HCT116 (cell line): ENCODE measurements around the gene VPS33B. TPM values are rescaled to one million over a fixed set of nuclear protein-coding genes. Genes with fewer than 3 reads are reported as not detected.

ENCODE experiments used
- ATAC-seq: fragments of 200-7000 bp; cut with Tn5 transposase; 2 replicates; pipeline ENCODE4 v1.9.1; 2020; ENCODE audit warnings: mild to moderate bottlenecking, moderate library complexity
- BruUV-seq: library from RNA; stranded (reverse); fragments of 400-500 nt; replicated peaks from 2 replicates; lab custom pipeline; 2021; lab: Mats Ljungman, UMichigan
- CTCF ChIA-PET: fragments of 300-600 bp; sonication (Branson Sonifier 250); formaldehyde crosslinking; loops from one replicate; lab custom pipeline; 2021; ENCODE audit warnings: antibody characterized with exemption; lab: Charles Lee
- POLR2A ChIA-PET: fragments of 300-600, 350-600 bp; sonication (Branson Sonifier 250); formaldehyde crosslinking; loops from one replicate; lab custom pipeline; 2021; ENCODE audit warnings: antibody characterized with exemption; lab: Charles Lee
- RAD21 ChIA-PET, 2 experiments: fragments of 300-600 bp; sonication (Branson Sonifier 250); formaldehyde crosslinking; loops; one replicate each; lab custom pipeline; 2023; ENCODE audit warnings: low total read pairs in 2 of 2; ENCODE audit not compliant: uncharacterized antibody in 2 of 2, unreplicated experiment in 2 of 2, low non-redundant PET in 1 of 2; lab: Charles Lee
- DNase-seq: peaks from one replicate; pipeline ENCODE4 v3.0.0-alpha.2; 2010; ENCODE audit warnings: low read depth, low spot score
- H2AFZ ChIP-seq: fragments of 200-600 bp; shearing (Covaris generic), sonication (generic); 2 replicates; pipeline ENCODE4 v1.6.1; 2017; ENCODE audit warnings: low read depth, mixed run types, mixed read lengths, antibody characterized with exemption, low read length; ENCODE audit not compliant: poor library complexity, severe bottlenecking
- H3K27ac ChIP-seq: 2 replicates; pipeline ENCODE4 v1.5.1; 2012; ENCODE audit warnings: low read depth, low read length
- H3K27me3 ChIP-seq: fragments of 200-600 bp; sonication (generic); 2 replicates; pipeline ENCODE4 v1.6.1; 2016; ENCODE audit warnings: mixed run types, low read length, mixed read lengths; ENCODE audit not compliant: insufficient read depth
- H3K36me3 ChIP-seq, 2 experiments: fragments of 200-500 bp in 1 of 2; fragments of 200-600 bp in 1 of 2; sonication (Bioruptor generic) in 1 of 2; sonication (generic) in 1 of 2; 2 replicates each; pipeline versions ENCODE4 v1.5.1 to v1.6.1; 2014 to 2016; ENCODE audit warnings: low read length in 2 of 2, inconsistent platforms in 1 of 2, mixed read lengths in 1 of 2, mixed run types in 1 of 2; ENCODE audit not compliant: insufficient read depth in 2 of 2, control insufficient read depth in 1 of 2
- H3K4me1 ChIP-seq, 2 experiments: fragments of 200-600 bp in 1 of 2; sonication (generic) in 1 of 2; 2 replicates each; pipeline versions ENCODE4 v1.5.1 to v1.6.1; 2012 to 2017; ENCODE audit warnings: low read length in 2 of 2, inconsistent platforms in 1 of 2, mild to moderate bottlenecking in 1 of 2, mixed read lengths in 1 of 2, mixed run types in 1 of 2, moderate library complexity in 1 of 2; ENCODE audit not compliant: insufficient read depth in 2 of 2, control insufficient read depth in 1 of 2
- H3K4me2 ChIP-seq: fragments of 200-600 bp; sonication (generic); 2 replicates; pipeline ENCODE4 v1.6.1; 2017; ENCODE audit warnings: mixed run types, low read length, mixed read lengths
- H3K4me3 ChIP-seq, 2 experiments: fragments of 200-600 bp in 1 of 2; sonication (generic) in 1 of 2; replicated peaks in 1 of 2; 2 replicates each; pipeline ENCODE4 v1.5.1; 2011 to 2016; ENCODE audit warnings: low read length in 2 of 2, control low read depth in 1 of 2, low read depth in 1 of 2, mild to moderate bottlenecking in 1 of 2, mixed read lengths in 1 of 2, mixed run types in 1 of 2
- H3K79me2 ChIP-seq: fragments of 200-600 bp; sonication (generic); 2 replicates; pipeline ENCODE4 v1.6.1; 2017; ENCODE audit warnings: mild to moderate bottlenecking, mixed run types, low read length, moderate library complexity, mixed read lengths; ENCODE audit not compliant: insufficient read depth
- H3K9ac ChIP-seq: fragments of 200-600 bp; sonication (generic); 2 replicates; pipeline ENCODE4 v1.6.1; 2016; ENCODE audit warnings: low read length, mixed read lengths
- H3K9me2 ChIP-seq: fragments of 200-600 bp; sonication (generic), shearing (Covaris generic); 2 replicates; pipeline ENCODE4 v1.6.1; 2017; ENCODE audit warnings: mixed run types, mild to moderate bottlenecking, moderate library complexity; ENCODE audit not compliant: insufficient read depth
- H3K9me3 ChIP-seq, 2 experiments: fragments of 200-500 bp in 1 of 2; fragments of 200-600 bp in 1 of 2; sonication (Bioruptor generic) in 1 of 2; sonication (generic) in 1 of 2; 2 replicates each; pipeline ENCODE4 v1.6.1; 2014 to 2017; ENCODE audit warnings: low read length in 2 of 2, mixed read lengths in 2 of 2, inconsistent platforms in 1 of 2, low read depth in 1 of 2, mild to moderate bottlenecking in 1 of 2, mixed run types in 1 of 2, moderate library complexity in 1 of 2; ENCODE audit not compliant: control insufficient read depth in 1 of 2, insufficient read depth in 1 of 2
- H4K20me1 ChIP-seq: fragments of 200-600 bp; sonication (generic), shearing (Covaris generic); 2 replicates; pipeline ENCODE4 v1.6.1; 2017; ENCODE audit warnings: mixed run types, mild to moderate bottlenecking, moderate library complexity; ENCODE audit not compliant: insufficient read depth
- EGR1 ChIP-seq: IDR thresholded peaks from 2 replicates; pipeline ENCODE4 v1.6.1; 2012; ENCODE audit warnings: low read depth
- EZH2 ChIP-seq: fragments of 200-600 bp; sonication (generic); IDR thresholded peaks from 2 replicates; pipeline ENCODE4 v1.6.1; 2017; ENCODE audit warnings: antibody characterized with exemption, mixed run types
- FOSL1 ChIP-seq: IDR thresholded peaks from 2 replicates; pipeline ENCODE4 v1.6.1; 2012; ENCODE audit warnings: low read depth
- POLR2AphosphoS5 ChIP-seq: IDR thresholded peaks from 2 replicates; pipeline ENCODE4 v1.6.1; 2011; ENCODE audit warnings: mild to moderate bottlenecking, low read depth, low read length, moderate library complexity
- SIN3A ChIP-seq: IDR thresholded peaks from 2 replicates; pipeline ENCODE4 v1.6.1; 2012; ENCODE audit warnings: low read depth
- TCF7L2 ChIP-seq: IDR thresholded peaks from 2 replicates; pipeline ENCODE4 v1.7.0; 2011; ENCODE audit warnings: borderline replicate concordance, inconsistent platforms; ENCODE audit not compliant: insufficient read depth, insufficient read length; ENCODE audit errors: extremely low read depth
- ZFX ChIP-seq: fragments of 450-650 bp; IDR thresholded peaks from 2 replicates; pipeline ENCODE4 v1.6.1; 2017
- intact Hi-C: fragments of 100-400 bp; cut with micrococcal nuclease; formaldehyde crosslinking; loops from 2 replicates; pipeline ENCODE4 v1.10.0; 2022
- total RNA-seq: library from RNA; stranded (reverse); gene quantifications from one replicate; pipeline ENCODE4 v1.2.1, GENCODE V29; 2021; ENCODE audit not compliant: unreplicated experiment
- TF ChIP-seq, protein P1 (sequence below): IDR thresholded peaks from 2 replicates; pipeline ENCODE4 v1.6.1; 2012
- TF ChIP-seq, protein P2 (sequence below), 3 experiments: fragments of 200-600 bp in 1 of 3; sonication (generic) in 1 of 3; IDR thresholded peaks in 2 of 3; conservative IDR thresholded peaks in 1 of 3; 2 replicates each; pipeline ENCODE4 v1.5.1; 2012 to 2017; ENCODE audit warnings: low read depth in 2 of 3, low read length in 2 of 3, antibody characterized with exemption in 1 of 3, borderline replicate concordance in 1 of 3, control low read depth in 1 of 3, mild to moderate bottlenecking in 1 of 3, mixed read lengths in 1 of 3, mixed run types in 1 of 3, moderate library complexity in 1 of 3; ENCODE audit not compliant: insufficient read depth in 1 of 3

Gene VPS33B
- total RNA-seq, 1 experiment from 2014 or later: 23.1 TPM

DNA sequence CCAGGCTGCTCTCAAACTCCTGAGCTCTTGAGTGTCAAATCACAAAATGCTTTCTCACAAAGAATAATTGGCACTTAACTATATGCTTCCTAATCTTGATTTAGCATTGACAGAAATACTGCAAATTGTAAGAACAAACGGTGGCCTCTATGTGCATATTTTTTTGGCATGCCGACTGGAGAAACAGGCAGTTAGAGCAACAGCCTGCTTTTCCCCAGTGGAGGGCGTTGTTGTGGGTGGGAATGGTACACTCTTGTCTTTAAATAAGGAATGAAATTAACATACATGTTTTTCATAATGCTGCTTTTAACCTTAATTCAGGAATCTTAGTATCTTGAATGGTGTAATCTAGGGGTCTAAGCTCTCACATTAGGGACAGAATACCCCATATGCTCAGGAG lies 46.6 kb upstream of the VPS33B start:
- no peaks in the 10 kb centered on the region; a peak in 1 of 4 replicates for H3K9me3 ChIP-seq
- no peaks in the 10 kb centered on the region for H4K20me1 ChIP-seq
- TF ChIP-seq EZH2: no peak
- TF ChIP-seq, protein P1, sequence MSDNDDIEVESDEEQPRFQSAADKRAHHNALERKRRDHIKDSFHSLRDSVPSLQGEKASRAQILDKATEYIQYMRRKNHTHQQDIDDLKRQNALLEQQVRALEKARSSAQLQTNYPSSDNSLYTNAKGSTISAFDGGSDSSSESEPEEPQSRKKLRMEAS: no peak
- TF ChIP-seq ZFX: no peak
- TF ChIP-seq, protein P2, sequence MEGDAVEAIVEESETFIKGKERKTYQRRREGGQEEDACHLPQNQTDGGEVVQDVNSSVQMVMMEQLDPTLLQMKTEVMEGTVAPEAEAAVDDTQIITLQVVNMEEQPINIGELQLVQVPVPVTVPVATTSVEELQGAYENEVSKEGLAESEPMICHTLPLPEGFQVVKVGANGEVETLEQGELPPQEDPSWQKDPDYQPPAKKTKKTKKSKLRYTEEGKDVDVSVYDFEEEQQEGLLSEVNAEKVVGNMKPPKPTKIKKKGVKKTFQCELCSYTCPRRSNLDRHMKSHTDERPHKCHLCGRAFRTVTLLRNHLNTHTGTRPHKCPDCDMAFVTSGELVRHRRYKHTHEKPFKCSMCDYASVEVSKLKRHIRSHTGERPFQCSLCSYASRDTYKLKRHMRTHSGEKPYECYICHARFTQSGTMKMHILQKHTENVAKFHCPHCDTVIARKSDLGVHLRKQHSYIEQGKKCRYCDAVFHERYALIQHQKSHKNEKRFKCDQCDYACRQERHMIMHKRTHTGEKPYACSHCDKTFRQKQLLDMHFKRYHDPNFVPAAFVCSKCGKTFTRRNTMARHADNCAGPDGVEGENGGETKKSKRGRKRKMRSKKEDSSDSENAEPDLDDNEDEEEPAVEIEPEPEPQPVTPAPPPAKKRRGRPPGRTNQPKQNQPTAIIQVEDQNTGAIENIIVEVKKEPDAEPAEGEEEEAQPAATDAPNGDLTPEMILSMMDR (IDR thresholded peaks at IDR 0.05 in 2 of 3, conservative IDR thresholded peaks at IDR 0.05 in 1 of 3; ENCODE audit: borderline replicate concordance in 1 of 3, insufficient read depth in 1 of 3, low read depth in 2 of 3, low read length in 2 of 3): peak; percentile 5 to 39 (median 27); a peak in 2 of 6 replicates
- no peak for TF ChIP-seq FOSL1
- no peak for TF ChIP-seq POLR2AphosphoS5
- no peak for TF ChIP-seq TCF7L2
- TF ChIP-seq EGR1: no peak
- no peak for TF ChIP-seq SIN3A
- DNase-seq: no peak
- no peak overlapping the region for H3K4me2 ChIP-seq
- intact Hi-C loops: no loop called here
- H3K4me1 ChIP-seq: no peaks in the 10 kb centered on the region
- H3K79me2 ChIP-seq: no peaks in the 10 kb centered on the region
- ChIA-PET RAD21 (no interaction called here), CTCF (no interaction called here), POLR2A (no interaction called here)
- H3K4me3 ChIP-seq: no peak overlapping the region
- ATAC-seq: no peak
- H3K27me3 ChIP-seq: peaks cover 4% of the 10 kb centered on the region
- H3K9ac ChIP-seq: no peak overlapping the region
- BruUV-seq: no TSS peak
- no peaks in the 10 kb centered on the region for H3K9me2 ChIP-seq
- no peak overlapping the region for H2AFZ ChIP-seq
- H3K36me3 ChIP-seq: no peaks in the 10 kb centered on the region
- H3K27ac ChIP-seq: no peak overlapping the region
